HG02798 (cell line): ENCODE data around the gene HSD17B14.
"Not testable (repeated sequence)": the region's sequence is repeated elsewhere in the genome, so short reads cannot be mapped to it uniquely, and the experiment has no call there.

ENCODE experiments used
- ATAC-seq: cut with Tn5 transposase; IDR thresholded peaks from one replicate; pipeline ENCODE4 v1.9.1; 2021; ENCODE audit warnings: mild to moderate bottlenecking; ENCODE audit not compliant: unreplicated experiment, poor library complexity

Gene HSD17B14

DNA sequence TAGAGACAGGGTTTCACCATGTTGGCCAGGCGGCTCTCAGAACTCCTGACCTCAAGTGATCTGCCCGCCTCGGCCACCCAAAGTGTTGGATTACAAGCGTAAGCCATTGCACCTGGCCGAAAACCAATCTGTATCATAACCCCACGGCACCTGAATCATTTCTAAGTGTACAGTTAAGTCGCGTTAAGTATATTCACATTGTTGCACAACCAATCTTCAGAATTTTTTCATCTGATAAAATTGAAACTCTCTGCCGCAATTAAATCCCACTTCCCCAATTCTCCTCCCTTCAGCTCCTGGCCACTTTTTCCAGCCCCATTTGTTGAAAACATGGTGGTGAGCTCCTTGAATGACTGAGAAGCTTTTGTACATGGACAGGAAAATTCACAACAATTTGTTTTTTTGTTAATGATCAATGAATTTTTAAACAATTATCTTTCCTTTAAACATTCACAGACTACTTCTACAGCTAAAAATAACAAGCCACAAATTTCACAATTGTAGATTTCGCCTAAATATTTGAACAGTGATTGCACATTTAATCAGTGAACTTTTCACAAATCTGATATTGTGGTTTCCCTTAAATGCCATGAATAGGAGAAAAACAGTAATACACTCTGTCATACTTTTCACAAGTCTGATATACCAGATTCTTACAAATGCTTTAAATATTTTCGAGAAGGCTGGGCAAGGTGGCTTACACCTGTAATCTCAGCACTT lies 67.1 kb downstream of the HSD17B14 start:
- ATAC-seq = no peak

DNA sequence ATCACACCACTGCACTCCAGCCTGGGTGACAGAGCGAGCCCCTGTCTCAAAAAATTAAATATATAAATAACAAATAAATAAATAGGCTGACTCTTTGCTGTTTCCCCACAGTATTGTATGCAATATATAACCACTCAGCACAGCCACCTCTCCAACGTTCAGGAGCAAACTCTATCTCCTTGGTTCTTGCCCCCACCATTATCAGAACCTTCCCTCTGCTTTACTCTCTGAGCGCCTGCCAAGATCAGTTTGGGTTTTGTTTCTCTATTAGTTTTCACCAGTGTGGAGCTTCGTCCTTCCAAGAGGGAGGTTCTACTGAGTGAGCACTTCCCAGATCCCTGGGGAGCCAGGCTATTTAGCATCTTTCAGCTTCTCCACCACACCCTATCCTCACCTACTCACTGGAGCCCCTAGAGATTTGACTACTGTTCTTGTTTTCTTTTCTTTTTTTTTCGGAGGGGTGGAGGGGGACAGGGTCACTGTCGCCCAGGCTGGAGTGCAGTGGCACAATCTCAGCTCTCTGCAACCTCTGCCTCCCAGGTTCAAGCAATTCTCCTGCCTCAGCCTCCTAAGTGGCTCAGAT lies 68.0 kb downstream of the HSD17B14 start:
- ATAC-seq = not testable (repeated sequence)

GRCh38 chr19:48765816-48766215 lies 70.5 kb downstream of the HSD17B14 start:
- not testable (repeated sequence) for ATAC-seq
